Kidney (tissue), 14 donors: ENCODE results near the gene NAB2. TPM values are rescaled to one million over a fixed set of nuclear protein-coding genes. Genes with fewer than 3 reads are reported as not detected.

Source experiments
- DNase-seq, 5 donors: peaks; one replicate each; pipeline ENCODE4 v3.0.0-alpha.2; 2013 to 2020
- FAIRE-seq: peaks from 2 replicates; lab custom pipeline; 2012; peaks lifted over from hg19 to GRCh38; lab: Jason Lieb, UNC
- H3K27ac ChIP-seq, 2 donors: one replicate each; pipeline ENCODE4 v1.7.0; 2013; ENCODE audit warnings: low read depth in 2 of 2, low read length in 2 of 2, inconsistent platforms in 1 of 2
- H3K27me3 ChIP-seq: one replicate; pipeline ENCODE4 v1.7.1; 2013; ENCODE audit warnings: low read length, inconsistent platforms; ENCODE audit not compliant: control insufficient read depth, insufficient read depth
- H3K36me3 ChIP-seq, 3 donors: one replicate each; pipeline versions ENCODE4 v1.7.0 to v1.7.1; 2013; ENCODE audit warnings: low read length in 3 of 3, control low read depth in 1 of 3, inconsistent platforms in 1 of 3; ENCODE audit not compliant: insufficient read depth in 3 of 3, control insufficient read depth in 2 of 3
- H3K4me1 ChIP-seq, 3 donors: one replicate each; pipeline versions ENCODE4 v1.7.0 to v1.7.1; 2013; ENCODE audit warnings: low read length in 3 of 3, inconsistent platforms in 1 of 3, low read depth in 1 of 3; ENCODE audit not compliant: control insufficient read depth in 2 of 3, insufficient read depth in 2 of 3
- H3K4me3 ChIP-seq, 3 donors: one replicate each; pipeline versions ENCODE4 v1.7.0 to v1.8.1; 2013; ENCODE audit warnings: low read length in 3 of 3, control low read depth in 1 of 3, inconsistent platforms in 1 of 3
- H3K9ac ChIP-seq, 3 donors: one replicate each; pipeline versions ENCODE4 v1.7.0 to v1.7.1; 2013; ENCODE audit warnings: low read length in 3 of 3, control low read depth in 1 of 3, inconsistent platforms in 1 of 3
- H3K9me3 ChIP-seq, 3 donors: one replicate each; pipeline versions ENCODE4 v1.7.0 to v1.7.1; 2013; ENCODE audit warnings: low read length in 3 of 3, control low read depth in 1 of 3, inconsistent platforms in 1 of 3; ENCODE audit not compliant: control insufficient read depth in 2 of 3, insufficient read depth in 1 of 3
- intact Hi-C: fragments of 100-400 bp; cut with DNase I; formaldehyde crosslinking; loops from one replicate; pipeline ENCODE4 v1.11.1; 2022
- polyA plus RNA-seq: library from polyadenylated mRNA; stranded (reverse); fragments of 350-450 nt; fragmentation: Illumina TruSeq; extraction: RNeasy Lipid Tissue Mini Kit (QIAGEN cat#74804); gene quantifications from one replicate; pipeline ENCODE4 v1.2.3, GENCODE V29; 2014; ENCODE audit warnings: low read depth, low replicate concordance; ENCODE audit not compliant: insufficient read depth
- total RNA-seq: library from RNA; stranded (reverse); fragmentation: NEBNext Ultra II Directional; extraction: Animal tissue kit (Norgen Biotek cat#: 25700); gene quantifications from one replicate; pipeline ENCODE4 v1.2.1, GENCODE V29; 2021
- TF ChIP-seq, protein P1 (sequence below): IDR thresholded peaks from 3 replicates; pipeline ENCODE4 v1.5.1; 2012; ENCODE audit warnings: mild to moderate bottlenecking, moderate library complexity, borderline replicate concordance; ENCODE audit not compliant: insufficient read depth; ENCODE audit errors: extremely low read depth
- donor health status: control.
- donor health status: control.
- donor health status: control.
- donor health status: control.
- donor health status: control.
- donor health status: DM: yes; HTN: yes; CAD: no.
- donor health status: Normal renal cell carcinoma (clear cell type).

The NAB2 gene
- total and polyA plus RNA-seq, 2 donors from 2014 or later, result 13.9 to 28.0 TPM

DNA sequence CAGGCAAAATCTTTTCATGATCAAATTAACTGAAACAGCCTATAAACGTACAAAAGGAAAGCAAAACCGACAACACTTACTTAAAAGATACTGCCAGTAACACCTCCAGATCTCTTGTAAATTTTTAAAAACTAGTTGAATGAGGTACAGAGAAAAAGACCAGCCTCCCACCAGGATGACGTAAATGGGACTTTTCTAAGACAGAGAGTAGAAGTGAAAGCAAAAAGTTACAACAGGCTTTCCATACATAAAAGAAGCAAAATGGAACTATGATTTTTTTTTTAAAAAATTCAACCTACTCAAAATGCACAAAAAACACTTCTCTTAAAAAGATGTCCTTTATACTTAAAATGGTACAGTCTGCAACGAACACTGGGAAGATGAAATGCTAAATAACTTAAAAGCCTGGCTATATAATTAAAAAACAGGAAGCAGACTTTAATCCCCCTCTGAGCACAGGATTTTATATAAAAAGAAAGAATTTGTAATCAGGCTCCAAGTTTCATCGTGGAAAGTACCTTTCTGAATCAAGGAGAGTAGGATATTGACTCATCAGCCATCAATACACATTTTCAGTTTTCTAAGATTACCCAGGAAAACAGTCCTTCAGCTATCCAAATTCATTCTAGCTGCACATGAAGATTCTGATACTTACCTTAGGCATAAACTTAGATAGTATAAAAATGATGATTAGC is 24.8 kb upstream of the NAB2 start:
- intact Hi-C loops, result no loop called here
- FAIRE-seq, result no peak
- H3K27ac ChIP-seq, result no peak overlapping the region

DNA sequence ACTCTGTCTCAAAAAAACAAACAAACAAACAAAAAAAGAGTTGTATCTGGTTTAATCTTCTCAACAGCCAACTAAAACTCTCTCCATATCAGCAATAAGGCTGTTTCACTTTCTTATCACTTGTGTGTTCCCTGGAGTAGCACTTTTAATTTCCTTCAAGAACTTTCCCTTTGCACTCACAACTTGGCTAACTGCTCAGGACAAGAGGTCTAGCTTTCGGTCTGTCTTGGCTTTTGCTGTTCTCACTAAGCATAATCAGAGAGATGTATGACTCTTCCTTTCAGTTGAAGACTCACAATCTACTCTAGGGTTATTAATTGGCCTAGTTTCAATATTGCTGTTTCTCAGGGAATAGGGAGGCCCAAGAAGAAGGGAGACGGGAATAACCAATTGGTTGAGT is 22.7 kb upstream of the NAB2 start:
- TF ChIP-seq, protein P1, sequence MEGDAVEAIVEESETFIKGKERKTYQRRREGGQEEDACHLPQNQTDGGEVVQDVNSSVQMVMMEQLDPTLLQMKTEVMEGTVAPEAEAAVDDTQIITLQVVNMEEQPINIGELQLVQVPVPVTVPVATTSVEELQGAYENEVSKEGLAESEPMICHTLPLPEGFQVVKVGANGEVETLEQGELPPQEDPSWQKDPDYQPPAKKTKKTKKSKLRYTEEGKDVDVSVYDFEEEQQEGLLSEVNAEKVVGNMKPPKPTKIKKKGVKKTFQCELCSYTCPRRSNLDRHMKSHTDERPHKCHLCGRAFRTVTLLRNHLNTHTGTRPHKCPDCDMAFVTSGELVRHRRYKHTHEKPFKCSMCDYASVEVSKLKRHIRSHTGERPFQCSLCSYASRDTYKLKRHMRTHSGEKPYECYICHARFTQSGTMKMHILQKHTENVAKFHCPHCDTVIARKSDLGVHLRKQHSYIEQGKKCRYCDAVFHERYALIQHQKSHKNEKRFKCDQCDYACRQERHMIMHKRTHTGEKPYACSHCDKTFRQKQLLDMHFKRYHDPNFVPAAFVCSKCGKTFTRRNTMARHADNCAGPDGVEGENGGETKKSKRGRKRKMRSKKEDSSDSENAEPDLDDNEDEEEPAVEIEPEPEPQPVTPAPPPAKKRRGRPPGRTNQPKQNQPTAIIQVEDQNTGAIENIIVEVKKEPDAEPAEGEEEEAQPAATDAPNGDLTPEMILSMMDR, result no peak
- Histone ChIP-seq H3K9me3 (no peaks in the 10 kb centered on the region), H3K27me3 (no peaks in the 10 kb centered on the region), H3K4me3 (no peak overlapping the region), H3K36me3 (peaks cover 0 to 2% (median 0%) of the 10 kb centered on the region in 3 donors), H3K27ac (no peak overlapping the region), H3K9ac (no peak overlapping the region), H3K4me1 (peaks cover 0 to 6% (median 0%) of the 10 kb centered on the region in 3 donors)
- DNase-seq, result no peak
- intact Hi-C loops, result loop anchor here (5.0 kb wide), 1 partner anchor 46 kb away; the partner anchor contains the start of gene STAT6
- FAIRE-seq, result no peak

More for the DNA sequence above, 24.8 kb upstream of the NAB2 start:
- Histone ChIP-seq H3K4me1 (no peaks in the 10 kb centered on the region), H3K27me3 (no peaks in the 10 kb centered on the region), H3K9me3 (no peaks in the 10 kb centered on the region), H3K9ac (no peak overlapping the region), H3K4me3 (no peak overlapping the region), H3K36me3 (peaks cover 0 to 3% (median 2%) of the 10 kb centered on the region in 3 donors)
- no peak for DNase-seq
- TF ChIP-seq, protein P1, result no peak

DNA sequence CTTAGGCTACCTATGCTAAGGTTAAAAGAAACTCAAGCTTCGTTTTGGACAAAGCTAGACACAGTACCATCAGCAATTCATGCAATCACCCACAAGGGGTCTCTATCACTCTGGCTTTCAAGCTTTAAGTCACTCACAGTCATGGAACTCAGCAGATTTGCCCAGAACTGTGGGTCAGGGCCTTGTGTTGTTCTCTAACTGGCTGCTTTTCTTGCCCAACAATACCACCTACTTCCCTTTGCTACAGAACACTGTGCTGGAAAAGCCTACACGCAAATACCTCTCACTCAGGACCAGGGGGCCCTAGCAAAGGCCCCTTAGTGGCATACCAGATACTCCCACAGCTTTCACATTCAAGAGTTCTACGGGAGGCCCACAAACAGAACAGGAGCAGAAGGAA is 19.4 kb upstream of the NAB2 start:
- FAIRE-seq (peak; percentile 56), DNase-seq (peak in 4 of 5 donors; percentile 72 to 94 (median 80))
- Histone ChIP-seq H3K27me3 (no peaks in the 10 kb centered on the region), H3K4me3 (no peak overlapping the region), H3K9ac (peak overlapping the region in 2 of 3 donors; percentile 5 to 24), H3K9me3 (no peaks in the 10 kb centered on the region), H3K36me3 (peaks cover 0 to 2% (median 0%) of the 10 kb centered on the region in 3 donors), H3K4me1 (peaks cover 0 to 6% (median 0%) of the 10 kb centered on the region in 3 donors), H3K27ac (peak overlapping the region; percentile 9 to 49)
- intact Hi-C loops, result loop anchor here (5.0 kb wide), 1 partner anchor 43 kb away; the partner anchor contains the start of gene STAT6
- TF ChIP-seq, protein P1, result peak; percentile 93
